HEK293 (cell line): Measurements from ENCODE around the gene CDK4.

ENCODE experiments used
- CTCF ChIA-PET: fragments of 350-600 bp; formaldehyde crosslinking; extraction: SDS; loops from one replicate; lab custom pipeline; 2021; ENCODE audit warnings: antibody characterized with exemption; lab: Yijun Ruan, JAX
- POLR2A ChIA-PET: fragments of 300-600 bp; formaldehyde crosslinking; extraction: SDS; loops from one replicate; lab custom pipeline; 2020; ENCODE audit warnings: antibody characterized with exemption, inconsistent platforms; lab: Yijun Ruan, JAX
- H3K27ac ChIP-seq: fragments of 200-500 bp; sonication (Bioruptor generic); 2 replicates; pipeline ENCODE4 v1.5.1; 2014; ENCODE audit warnings: low read depth, low read length, control low read depth, inconsistent platforms; ENCODE audit errors: extremely low read depth
- H3K36me3 ChIP-seq, 2 experiments: fragments of 200-500 bp in 1 of 2; sonication (Bioruptor generic) in 1 of 2; 1 replicate in 1 of 2; 2 replicates in 1 of 2; pipeline ENCODE4 v1.5.1; 2014 to 2017; ENCODE audit warnings: inconsistent platforms in 2 of 2, low read length in 2 of 2; ENCODE audit not compliant: control insufficient read depth in 2 of 2, insufficient read depth in 1 of 2
- H3K4me1 ChIP-seq: fragments of 200-500 bp; sonication (Bioruptor generic); 2 replicates; pipeline ENCODE4 v1.5.1; 2014; ENCODE audit warnings: mild to moderate bottlenecking, low read length, inconsistent platforms; ENCODE audit not compliant: control insufficient read depth, insufficient read depth
- H3K4me3 ChIP-seq: 2 replicates; pipeline ENCODE4 v1.5.1; 2011; ENCODE audit warnings: low read depth, mild to moderate bottlenecking, control low read depth, low read length, moderate library complexity
- H3K9me3 ChIP-seq: fragments of 200-500 bp; sonication (Bioruptor generic); 2 replicates; pipeline ENCODE4 v1.5.1; 2014; ENCODE audit warnings: low read depth, low read length, inconsistent platforms; ENCODE audit not compliant: control insufficient read depth, insufficient read depth
- BCL11B ChIP-seq: fragments of 450-650 bp; formaldehyde crosslinking; IDR thresholded peaks from 2 replicates; pipeline ENCODE4 v1.5.1; 2016; ENCODE audit warnings: low read depth, missing biosample characterization, missing genetic modification characterization
- HOXD13 ChIP-seq: sonication (generic); formaldehyde crosslinking; IDR thresholded peaks from 2 replicates; pipeline ENCODE4 v1.8.0; 2022; ENCODE audit warnings: missing genetic modification reagents, borderline replicate concordance
- MEIS1 ChIP-seq: sonication (generic); formaldehyde crosslinking; IDR thresholded peaks from 2 replicates; pipeline ENCODE4 v1.8.1; 2022; ENCODE audit warnings: missing genetic modification reagents, mild to moderate bottlenecking, borderline replicate concordance
- RBAK ChIP-seq: fragments of 450-650 bp; formaldehyde crosslinking; IDR thresholded peaks from 2 replicates; pipeline ENCODE4 v1.5.1; 2016; ENCODE audit warnings: missing biosample characterization, missing genetic modification characterization
- SCRT1 ChIP-seq: fragments of 450-650 bp; formaldehyde crosslinking; IDR thresholded peaks from 2 replicates; pipeline ENCODE4 v1.5.1; 2016; ENCODE audit warnings: missing biosample characterization, missing genetic modification characterization, borderline replicate concordance
- SP2 ChIP-seq: fragments of 450-650 bp; formaldehyde crosslinking; IDR thresholded peaks from 2 replicates; pipeline ENCODE4 v1.5.1; 2016; ENCODE audit warnings: missing biosample characterization, missing genetic modification characterization
- TCF7L2 ChIP-seq: IDR thresholded peaks from 2 replicates; pipeline ENCODE4 v1.6.1; 2011; ENCODE audit warnings: low read depth, mild to moderate bottlenecking, inconsistent platforms, low read length, moderate library complexity, borderline replicate concordance
- ZFHX2 ChIP-seq: fragments of 450-650 bp; formaldehyde crosslinking; conservative IDR thresholded peaks from 2 replicates; pipeline ENCODE4 v1.5.1; 2016; ENCODE audit warnings: missing biosample characterization, missing genetic modification characterization
- ZFP3 ChIP-seq: fragments of 450-650 bp; formaldehyde crosslinking; IDR thresholded peaks from 2 replicates; pipeline ENCODE4 v1.5.1; 2016; ENCODE audit warnings: low read depth, missing biosample characterization, missing genetic modification characterization
- ZIC2 ChIP-seq: fragments of 450-650 bp; formaldehyde crosslinking; IDR thresholded peaks from 2 replicates; pipeline ENCODE4 v1.5.1; 2016; ENCODE audit warnings: missing biosample characterization, missing genetic modification characterization
- ZNF132 ChIP-seq: fragments of 450-650 bp; formaldehyde crosslinking; IDR thresholded peaks from 2 replicates; pipeline ENCODE4 v1.5.1; 2017; ENCODE audit warnings: missing biosample characterization, missing genetic modification characterization, borderline replicate concordance
- ZNF133 ChIP-seq: fragments of 450-650 bp; formaldehyde crosslinking; IDR thresholded peaks from 2 replicates; pipeline ENCODE4 v1.5.1; 2016; ENCODE audit warnings: missing biosample characterization, missing genetic modification characterization
- ZNF155 ChIP-seq: fragments of 450-650 bp; formaldehyde crosslinking; IDR thresholded peaks from 2 replicates; pipeline ENCODE4 v1.5.1; 2016; ENCODE audit warnings: missing biosample characterization, missing genetic modification characterization
- ZNF221 ChIP-seq: fragments of 450-650 bp; formaldehyde crosslinking; IDR thresholded peaks from 2 replicates; pipeline ENCODE4 v1.5.1; 2017; ENCODE audit warnings: missing biosample characterization, missing genetic modification characterization, borderline replicate concordance
- ZNF449 ChIP-seq: fragments of 450-650 bp; formaldehyde crosslinking; IDR thresholded peaks from 2 replicates; pipeline ENCODE4 v1.5.1; 2017; ENCODE audit warnings: missing biosample characterization, mild to moderate bottlenecking, missing genetic modification characterization, moderate library complexity
- ZNF544 ChIP-seq: fragments of 450-650 bp; formaldehyde crosslinking; IDR thresholded peaks from 2 replicates; pipeline ENCODE4 v1.5.0; 2017; ENCODE audit warnings: missing biosample characterization, missing genetic modification characterization
- ZNF600 ChIP-seq: fragments of 450-650 bp; formaldehyde crosslinking; IDR thresholded peaks from 2 replicates; pipeline ENCODE4 v1.5.1; 2016; ENCODE audit warnings: missing biosample characterization, missing genetic modification characterization
- ZNF701 ChIP-seq: fragments of 450-650 bp; formaldehyde crosslinking; IDR thresholded peaks from 2 replicates; pipeline ENCODE4 v1.5.1; 2016; ENCODE audit warnings: missing biosample characterization, missing genetic modification characterization
- ZNF785 ChIP-seq: fragments of 450-650 bp; formaldehyde crosslinking; IDR thresholded peaks from 2 replicates; pipeline ENCODE4 v1.5.1; 2016; ENCODE audit warnings: missing biosample characterization, missing genetic modification characterization
- ZNF792 ChIP-seq: fragments of 450-650 bp; formaldehyde crosslinking; IDR thresholded peaks from 2 replicates; pipeline ENCODE4 v1.5.1; 2016; ENCODE audit warnings: missing biosample characterization, missing genetic modification characterization
- ZSCAN16 ChIP-seq: fragments of 450-650 bp; formaldehyde crosslinking; IDR thresholded peaks from 2 replicates; pipeline ENCODE4 v1.5.1; 2016; ENCODE audit warnings: missing biosample characterization, missing genetic modification characterization
- ZSCAN30 ChIP-seq: fragments of 450-650 bp; IDR thresholded peaks from 2 replicates; pipeline ENCODE4 v1.5.1; 2018; ENCODE audit warnings: missing biosample characterization, mild to moderate bottlenecking, missing genetic modification characterization, moderate library complexity
- ZSCAN4 ChIP-seq: fragments of 450-650 bp; formaldehyde crosslinking; IDR thresholded peaks from 2 replicates; pipeline ENCODE4 v1.5.1; 2017; ENCODE audit warnings: missing biosample characterization, missing genetic modification characterization
- TF ChIP-seq, protein P1 (sequence below): fragments of 450-650 bp; formaldehyde crosslinking; conservative IDR thresholded peaks from 2 replicates; pipeline ENCODE4 v1.5.1; 2016; ENCODE audit warnings: low read depth, missing biosample characterization, missing genetic modification characterization
- TF ChIP-seq, protein P2 (sequence below): fragments of 450-650 bp; formaldehyde crosslinking; IDR thresholded peaks from 2 replicates; pipeline ENCODE4 v1.5.1; 2016; ENCODE audit warnings: missing biosample characterization, missing genetic modification characterization

The CDK4 gene

DNA sequence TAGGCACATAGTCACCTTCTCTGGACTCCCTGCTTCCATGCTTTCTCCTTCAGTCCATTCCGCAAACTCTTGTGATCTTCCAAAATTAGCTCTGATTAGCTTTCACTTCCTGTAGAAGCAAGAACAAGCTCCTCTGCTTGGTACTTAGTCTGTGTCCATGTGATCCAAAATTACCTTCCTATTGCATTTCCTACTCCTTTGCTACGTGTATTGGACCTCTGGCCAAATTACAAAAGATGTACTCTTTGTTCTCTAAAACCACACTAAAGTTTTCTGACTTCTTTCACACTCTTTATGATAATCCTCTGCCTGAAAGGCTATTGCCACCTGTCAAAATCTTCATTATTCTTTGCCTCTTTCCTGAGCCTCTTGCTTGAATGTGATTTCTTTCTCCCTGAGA is 29.7 kb upstream of the CDK4 start:
- Histone ChIP-seq H3K4me1 (no peaks in the 10 kb centered on the region), H3K9me3 (no peaks in the 10 kb centered on the region), H3K4me3 (no peak overlapping the region), H3K27ac (no peak overlapping the region), H3K36me3 (peaks cover 27 to 43% of the 10 kb centered on the region in 2 experiments)
- CTCF ChIA-PET: interaction anchor here (0.5 to 2.9 kb wide), 6 partner anchors 11 to 1137 kb away, joined by 3 to 19 read pairs (median 4); no protein-coding TSS in a partner anchor
- POLR2A ChIA-PET: interaction anchor here (0.8 to 0.9 kb wide), 2 partner anchors 10 to 16 kb away, joined by 3 to 6 read pairs; partner anchors contain the start of genes EEF1AKMT3 and METTL1
- TF ChIP-seq, protein P1, sequence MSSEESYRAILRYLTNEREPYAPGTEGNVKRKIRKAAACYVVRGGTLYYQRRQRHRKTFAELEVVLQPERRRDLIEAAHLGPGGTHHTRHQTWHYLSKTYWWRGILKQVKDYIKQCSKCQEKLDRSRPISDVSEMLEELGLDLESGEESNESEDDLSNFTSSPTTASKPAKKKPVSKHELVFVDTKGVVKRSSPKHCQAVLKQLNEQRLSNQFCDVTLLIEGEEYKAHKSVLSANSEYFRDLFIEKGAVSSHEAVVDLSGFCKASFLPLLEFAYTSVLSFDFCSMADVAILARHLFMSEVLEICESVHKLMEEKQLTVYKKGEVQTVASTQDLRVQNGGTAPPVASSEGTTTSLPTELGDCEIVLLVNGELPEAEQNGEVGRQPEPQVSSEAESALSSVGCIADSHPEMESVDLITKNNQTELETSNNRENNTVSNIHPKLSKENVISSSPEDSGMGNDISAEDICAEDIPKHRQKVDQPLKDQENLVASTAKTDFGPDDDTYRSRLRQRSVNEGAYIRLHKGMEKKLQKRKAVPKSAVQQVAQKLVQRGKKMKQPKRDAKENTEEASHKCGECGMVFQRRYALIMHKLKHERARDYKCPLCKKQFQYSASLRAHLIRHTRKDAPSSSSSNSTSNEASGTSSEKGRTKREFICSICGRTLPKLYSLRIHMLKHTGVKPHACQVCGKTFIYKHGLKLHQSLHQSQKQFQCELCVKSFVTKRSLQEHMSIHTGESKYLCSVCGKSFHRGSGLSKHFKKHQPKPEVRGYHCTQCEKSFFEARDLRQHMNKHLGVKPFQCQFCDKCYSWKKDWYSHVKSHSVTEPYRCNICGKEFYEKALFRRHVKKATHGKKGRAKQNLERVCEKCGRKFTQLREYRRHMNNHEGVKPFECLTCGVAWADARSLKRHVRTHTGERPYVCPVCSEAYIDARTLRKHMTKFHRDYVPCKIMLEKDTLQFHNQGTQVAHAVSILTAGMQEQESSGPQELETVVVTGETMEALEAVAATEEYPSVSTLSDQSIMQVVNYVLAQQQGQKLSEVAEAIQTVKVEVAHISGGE (tag by site-specific recombination): no peak
- TF ChIP-seq RBAK (tag by site-specific recombination): no peak
- no peak for TF ChIP-seq TCF7L2
- TF ChIP-seq ZNF701 (tag by site-specific recombination): no peak
- no peak for TF ChIP-seq BCL11B (tag by site-specific recombination)
- peak; percentile 94 for TF ChIP-seq ZNF133
- no peak for TF ChIP-seq HOXD13 (CRISPR knock-in tag)
- TF ChIP-seq ZNF544 (tag by site-specific recombination): no peak
- no peak for TF ChIP-seq ZNF221
- TF ChIP-seq, all 188 proteins: peak for 1

DNA sequence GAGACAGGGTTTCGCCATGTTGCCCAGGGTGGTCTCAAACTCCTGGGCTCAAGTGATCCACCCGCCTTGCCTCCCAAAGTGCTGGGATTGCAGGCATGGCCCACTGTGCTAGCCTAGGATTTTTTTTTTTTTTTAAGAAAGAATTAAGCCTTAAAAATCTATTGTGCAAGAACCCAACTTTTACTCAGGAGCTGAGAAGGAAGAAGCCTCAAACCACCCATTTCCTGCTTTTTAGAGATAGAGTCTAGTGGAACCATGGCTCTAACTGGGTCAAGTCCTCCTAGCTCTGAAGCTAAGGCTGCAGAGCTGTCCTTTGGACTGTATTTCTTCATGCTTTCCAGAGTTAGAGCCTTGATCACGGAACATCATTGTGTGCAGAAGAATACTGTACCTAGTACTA is 29.1 kb upstream of the CDK4 start:
- no peaks in the 10 kb centered on the region for H3K4me1 ChIP-seq
- POLR2A ChIA-PET: interaction anchor here (0.8 to 0.9 kb wide), 3 partner anchors 9 to 37 kb away, joined by 3 to 6 read pairs (median 3); partner anchors contain the start of genes EEF1AKMT3 and METTL1
- CTCF ChIA-PET: interaction anchor here (0.5 to 2.9 kb wide), 7 partner anchors 11 to 1138 kb away, joined by 3 to 19 read pairs (median 4); no protein-coding TSS in a partner anchor
- no peak overlapping the region for H3K27ac ChIP-seq
- H3K4me3 ChIP-seq: no peak overlapping the region
- no peaks in the 10 kb centered on the region for H3K9me3 ChIP-seq
- H3K36me3 ChIP-seq: peaks cover 22 to 38% of the 10 kb centered on the region in 2 experiments
- TF ChIP-seq, protein P2, sequence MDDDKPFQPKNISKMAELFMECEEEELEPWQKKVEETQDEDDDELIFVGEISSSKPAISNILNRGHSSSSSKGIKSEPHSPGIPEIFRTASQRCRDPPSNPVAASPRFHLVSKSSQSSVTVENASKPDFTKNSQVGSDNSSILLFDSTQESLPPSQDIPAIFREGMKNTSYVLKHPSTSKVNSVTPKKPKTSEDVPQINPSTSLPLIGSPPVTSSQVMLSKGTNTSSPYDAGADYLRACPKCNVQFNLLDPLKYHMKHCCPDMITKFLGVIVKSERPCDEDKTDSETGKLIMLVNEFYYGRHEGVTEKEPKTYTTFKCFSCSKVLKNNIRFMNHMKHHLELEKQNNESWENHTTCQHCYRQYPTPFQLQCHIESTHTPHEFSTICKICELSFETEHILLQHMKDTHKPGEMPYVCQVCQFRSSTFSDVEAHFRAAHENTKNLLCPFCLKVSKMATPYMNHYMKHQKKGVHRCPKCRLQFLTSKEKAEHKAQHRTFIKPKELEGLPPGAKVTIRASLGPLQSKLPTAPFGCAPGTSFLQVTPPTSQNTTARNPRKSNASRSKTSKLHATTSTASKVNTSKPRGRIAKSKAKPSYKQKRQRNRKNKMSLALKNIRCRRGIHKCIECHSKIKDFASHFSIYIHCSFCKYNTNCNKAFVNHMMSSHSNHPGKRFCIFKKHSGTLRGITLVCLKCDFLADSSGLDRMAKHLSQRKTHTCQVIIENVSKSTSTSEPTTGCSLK: no peak
- TF ChIP-seq ZIC2 (tag by site-specific recombination) (no peak), ZNF449 (no peak), ZNF600 (tag by site-specific recombination) (no peak), ZNF155 (tag by site-specific recombination) (no peak), ZFHX2 (tag by site-specific recombination) (no peak), ZFP3 (tag by site-specific recombination) (no peak), ZSCAN4 (tag by site-specific recombination) (no peak), ZNF792 (tag by site-specific recombination) (no peak), ZSCAN30 (tag by site-specific recombination) (no peak), SP2 (tag by site-specific recombination) (no peak), ZSCAN16 (tag by site-specific recombination) (no peak), MEIS1 (no peak), SCRT1 (tag by site-specific recombination) (no peak), RBAK (tag by site-specific recombination) (no peak), ZNF785 (tag by site-specific recombination) (no peak), ZNF132 (tag by site-specific recombination) (no peak)
